ENCODE measurements around the gene LRRC36. TPM values are rescaled to one million over a fixed set of nuclear protein-coding genes. Genes with fewer than 3 reads are reported as not detected.
A peak's percentile ranks its signal among the peaks of the same experiment; 100 is the strongest.

LRRC36 gene
- total and polyA plus RNA-seq, 9 of the 15 experiments (the other 6 are each of a cell fraction or from before 2014, with no cell fraction given): 0.09 to 0.40 (median 0.17) TPM; not detected in 1

GRCh38 chr16:67284699-67285646, 41.6 kb upstream of the LRRC36 start:
- in situ Hi-C loops (cut with MboI): no loop called here
- Histone ChIP-seq H3K27me3 (ENCODE audit: control insufficient read depth in 2 of 2, insufficient read depth in 2 of 2, low read length in 2 of 2) (no peaks in the 10 kb centered on the region), H3K4me1 (replicated peaks in 1 of 2; ENCODE audit: control insufficient read depth in 2 of 2, insufficient read depth in 2 of 2, low read length in 2 of 2) (peaks cover 4 to 25% of the 10 kb centered on the region in 2 experiments; a peak in 3 of 5 replicates), H3K79me2 (ENCODE audit: control insufficient read depth, insufficient read depth, low read length) (peaks cover 4% of the 10 kb centered on the region; the same call in 1 of the 3 replicates), H3K9me3 (replicated peaks; ENCODE audit: control insufficient read depth, insufficient read depth, low read depth, low read length) (no peaks in the 10 kb centered on the region), H4K20me1 (replicated peaks; ENCODE audit: control insufficient read depth, insufficient read depth, low read length) (no peaks in the 10 kb centered on the region), H2AFZ (ENCODE audit: low read depth, low read length) (no peak overlapping the region), H3K9ac (ENCODE audit: insufficient read depth in 1 of 2, low read depth in 2 of 2, low read length in 2 of 2) (peak overlapping the region in 1 of 2 experiments; percentile 26; a peak in 1 of 4 replicates), H3K27ac (ENCODE audit: extremely low read depth, low read depth, low read length) (no peak overlapping the region), H3K4me3 (no peak overlapping the region), H3K36me3 (ENCODE audit: control insufficient read depth, insufficient read depth, low read length) (peaks cover 26% of the 10 kb centered on the region; the same call in 2 of the 3 replicates), H3K9me1 (ENCODE audit: control insufficient read depth, insufficient read depth, low read length) (peaks cover 3% of the 10 kb centered on the region), H3K4me2 (ENCODE audit: insufficient read depth, low read length) (no peak overlapping the region)
- CTCF ChIA-PET (ENCODE audit: low intra/inter-chr PET ratio): no interaction called here
- no TSS peak for BruUV-seq (replicated peaks)
- intact Hi-C loops (cut with micrococcal nuclease): no loop called here
- DNase-seq (ENCODE audit: extremely low read depth in 1 of 4, low spot score in 3 of 4) (peak; percentile 23 to 39 (median 26)), FAIRE-seq (no peak), ATAC-seq (peak; percentile 67)
- POLR2A ChIA-PET: interaction anchor here (0.6 to 1.9 kb wide), 7 partner anchors 11 to 619 kb away, joined by 3 to 10 read pairs (median 3); no protein-coding TSS in a partner anchor
- peak in 1 of 2 experiments; percentile 23; a peak in 1 of 4 replicates for TF ChIP-seq RAD21 (CRISPR knock-in tag; conservative IDR thresholded peaks at IDR 0.05 in 1 of 2, IDR thresholded peaks at IDR 0.05 in 1 of 2)
- peak; percentile 70 for TF ChIP-seq NFIC (IDR thresholded peaks at IDR 0.05)
- TF ChIP-seq ZFP91 (CRISPR knock-in tag; IDR thresholded peaks at IDR 0.05): no peak
- no peak for TF ChIP-seq PHTF2 (CRISPR knock-in tag; IDR thresholded peaks at IDR 0.05)
- TF ChIP-seq SMC3 (conservative IDR thresholded peaks at IDR 0.05; ENCODE audit: insufficient read depth, low read depth, low read length): peak; percentile 41
- TF ChIP-seq EP300 (IDR thresholded peaks at IDR 0.05; ENCODE audit: low read length): no peak
- peak; percentile 68 for TF ChIP-seq ZBTB33 (CRISPR knock-in tag; IDR thresholded peaks at IDR 0.05)
- TF ChIP-seq POLR2G (IDR thresholded peaks at IDR 0.05; ENCODE audit: low read depth, low read length): 0 out of 2 replicates have a peak, but pooled peaks have one; percentile 37
- TF ChIP-seq CTCF (IDR thresholded peaks at IDR 0.05 in 2 of 3, conservative IDR thresholded peaks at IDR 0.05 in 1 of 3; ENCODE audit: insufficient read depth in 2 of 3, low read depth in 1 of 3, low read length in 3 of 3): peak; percentile 18 to 55 (median 39); a peak in 4 of 6 replicates
- no peak for TF ChIP-seq ESRRA (IDR thresholded peaks at IDR 0.05; ENCODE audit: borderline replicate concordance, low read depth)
- 84% methylated on average over 29 of the region's 34 CpGs for WGBS (ENCODE audit: insufficient coverage, low coverage, missing lambda C conversion rate)

Data from K562 (cell line).